NCI-H1436 treated with DMSO at 0.1 percent for 48 hours (cell line): ENCODE measurements around the gene ARHGEF7.

Experiments
- DNase-seq: peaks from one replicate; lab custom pipeline; 2025; lab: John Stamatoyannopoulos, UW

ARHGEF7 gene

GRCh38 chr13:111345682-111346081 is 230.6 kb downstream of the ARHGEF7 start:
- no peak for DNase-seq

GRCh38 chr13:111346101-111346680 is 231.1 kb downstream of the ARHGEF7 start:
- DNase-seq: no peak

GRCh38 chr13:111347438-111347837 is 232.3 kb downstream of the ARHGEF7 start:
- no peak for DNase-seq

- DNase-seq: no peak
Measured at GRCh38 chr13:111353508-111353907, 238.4 kb downstream of the ARHGEF7 start.

- DNase-seq: no peak
Measured at GRCh38 chr13:111354789-111355188, 239.7 kb downstream of the ARHGEF7 start.
